A673 (cell line): Measurements from ENCODE around the gene ESPNL.

ENCODE experiments used
- CTCF ChIP-seq: fragments of 300-800, 200-600 bp; sonication (generic); conservative IDR thresholded peaks from 2 replicates; pipeline ENCODE4 v1.5.1; 2017; ENCODE audit warnings: low read depth, mild to moderate bottlenecking, antibody characterized with exemption, low read length, moderate library complexity, mixed read lengths
- EZH2 ChIP-seq: fragments of 200-600 bp; sonication (generic); IDR thresholded peaks from 2 replicates; pipeline ENCODE4 v1.6.1; 2017; ENCODE audit warnings: borderline replicate concordance, low read depth, mild to moderate bottlenecking, mixed read lengths, antibody characterized with exemption, low read length; ENCODE audit not compliant: poor library complexity, severe bottlenecking

GRCh38 chr2:238060096-238060541, 40.0 kb upstream of the ESPNL start:
- no peak for TF ChIP-seq CTCF
- no peak for TF ChIP-seq EZH2
